NCI-H2081 treated with DMSO at 0.1 percent for 48 hours (cell line): Measurements from ENCODE around the gene USP53.
"Not testable (repeated sequence)": the region's sequence is repeated elsewhere in the genome, so short reads cannot be mapped to it uniquely, and the experiment has no call there.

Experiments used
- DNase-seq: peaks from one replicate; lab custom pipeline; 2025; lab: John Stamatoyannopoulos, UW

The USP53 gene

GRCh38 chr4:119317990-119318389 is 105.5 kb downstream of the USP53 start:
- DNase-seq, result no peak

GRCh38 chr4:119321921-119322687 is 109.6 kb downstream of the USP53 start, which contains the start of gene FABP2:
Gene FABP2, minus strand, starts transcription at chr4:119322138. Its CDS starts 36 bp downstream, at chr4:119322102.
- DNase-seq, result no peak

- DNase-seq, result no peak
Observed at GRCh38 chr4:119328695-119329094, 116.2 kb downstream of the USP53 start.

GRCh38 chr4:119329835-119330620 is 117.5 kb downstream of the USP53 start:
- DNase-seq, result no peak

- not testable (repeated sequence) for DNase-seq
Observed at GRCh38 chr4:119336332-119336979, 123.9 kb downstream of the USP53 start.

GRCh38 chr4:119337010-119337409 is 124.5 kb downstream of the USP53 start:
- no peak for DNase-seq

GRCh38 chr4:119339895-119340294 is 127.4 kb downstream of the USP53 start:
- DNase-seq, result not testable (repeated sequence)

GRCh38 chr4:119343293-119343692 is 130.8 kb downstream of the USP53 start:
- DNase-seq, result not testable (repeated sequence)
